Right forelimb (tissue), 1 donor: ENCODE results near the gene FAM168B.

ENCODE experiments used
- DNase-seq: peaks from one replicate; pipeline ENCODE4 v3.0.0-alpha.2; 2018

The FAM168B gene

GRCh38 chr2:131038258-131039100 lies 54.8 kb downstream of the FAM168B start:
- DNase-seq: peak; percentile 32

DNA sequence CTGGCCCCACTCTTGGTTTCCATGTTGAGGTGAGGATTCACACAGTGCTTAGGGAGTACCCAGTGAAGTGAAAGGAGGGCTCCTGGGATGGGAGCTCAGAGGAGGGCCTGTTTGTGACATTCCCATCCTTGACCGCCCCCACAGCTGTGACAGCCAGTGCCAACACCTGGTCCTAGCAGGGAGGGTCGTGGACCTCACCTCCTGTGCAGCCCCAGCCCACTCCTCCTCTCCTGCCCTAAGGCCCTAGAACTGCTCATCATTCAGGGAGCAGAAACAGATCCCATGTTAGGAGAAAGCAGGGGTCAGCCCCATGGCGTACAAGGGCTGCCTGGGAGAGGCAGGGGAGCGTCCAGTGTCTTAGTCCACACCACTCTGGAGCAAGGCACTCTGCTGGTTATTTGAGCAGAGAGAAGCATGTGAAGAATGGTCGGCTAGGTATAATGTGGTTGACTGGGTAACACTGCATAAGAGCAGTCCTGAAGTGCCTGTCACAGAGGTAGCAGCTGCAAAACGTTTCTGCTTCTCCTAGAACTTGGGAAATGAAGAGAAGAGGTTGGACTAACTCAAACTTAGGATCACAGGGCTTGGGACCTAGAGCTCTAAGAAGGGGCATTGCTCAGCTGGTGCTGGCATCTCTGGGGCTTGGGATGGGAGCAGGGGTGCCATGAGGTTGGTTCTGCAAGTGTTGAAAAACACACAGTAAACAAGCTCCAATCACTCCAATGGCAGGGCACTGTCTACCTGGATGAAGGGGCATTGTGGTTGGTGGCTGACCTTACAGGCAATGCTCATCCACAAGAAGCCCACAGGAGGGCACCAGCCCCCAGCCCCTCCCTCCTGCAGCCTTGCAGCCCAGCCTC lies 55.6 kb downstream of the FAM168B start:
- peak; percentile 34 for DNase-seq

DNA sequence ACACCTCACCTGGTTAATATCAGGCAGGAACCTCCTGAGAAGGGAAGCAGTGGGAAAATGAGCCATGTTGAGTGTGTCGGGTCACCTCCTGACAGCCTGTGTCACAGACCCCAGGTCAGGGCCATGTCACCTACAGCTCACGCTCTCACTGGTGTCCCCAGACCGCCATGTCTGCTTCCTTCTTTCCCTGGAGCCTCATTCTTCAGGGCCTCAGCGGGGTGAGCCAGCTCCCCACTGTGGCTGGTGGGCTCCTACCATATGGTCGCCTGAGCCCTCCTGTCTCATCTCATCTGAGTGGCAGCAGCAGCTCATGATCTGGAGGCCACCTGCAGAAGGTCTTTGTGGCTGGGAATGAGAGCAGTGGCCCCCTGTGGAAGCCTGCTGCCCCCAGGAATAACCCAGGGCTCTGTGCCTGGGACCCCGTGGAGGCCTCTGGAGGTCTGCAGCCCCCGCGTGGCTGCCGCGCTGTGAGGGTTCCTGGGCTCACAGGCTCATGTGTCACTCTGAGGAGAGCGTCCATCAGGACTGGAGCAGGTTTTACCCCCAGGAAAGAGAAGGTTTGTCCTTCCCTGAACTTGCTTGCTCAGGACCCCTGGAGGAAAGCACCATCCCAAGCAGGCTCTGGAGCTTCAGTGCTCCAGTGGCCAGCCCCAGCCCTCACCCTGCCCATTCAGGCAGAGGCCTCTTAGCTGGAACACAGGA lies 56.4 kb downstream of the FAM168B start:
- peak; percentile 7 for DNase-seq

DNA sequence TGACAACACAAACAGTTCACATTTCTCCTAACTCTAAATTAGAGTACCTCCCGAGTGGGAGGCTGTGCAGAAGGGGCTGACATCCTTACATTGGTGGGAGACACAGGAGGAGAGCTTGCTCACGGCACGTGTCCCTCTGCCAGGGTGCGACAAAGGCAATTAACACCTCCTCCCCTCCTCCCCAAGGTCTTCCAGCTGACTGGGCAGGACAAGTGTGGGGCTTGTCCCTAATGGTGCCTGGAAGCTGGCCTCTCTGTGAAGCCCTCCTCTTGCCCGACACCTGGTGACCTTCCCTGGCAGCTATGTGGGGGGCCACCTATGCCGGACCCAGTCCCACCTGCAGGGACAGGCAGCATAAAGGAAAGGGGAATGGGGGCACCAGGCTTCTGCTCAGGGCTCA lies 57.0 kb downstream of the FAM168B start:
- peak; percentile 25 for DNase-seq

- DNase-seq: peak; percentile 27
Measured at GRCh38 chr2:131035826-131036231, 57.4 kb downstream of the FAM168B start.

DNA sequence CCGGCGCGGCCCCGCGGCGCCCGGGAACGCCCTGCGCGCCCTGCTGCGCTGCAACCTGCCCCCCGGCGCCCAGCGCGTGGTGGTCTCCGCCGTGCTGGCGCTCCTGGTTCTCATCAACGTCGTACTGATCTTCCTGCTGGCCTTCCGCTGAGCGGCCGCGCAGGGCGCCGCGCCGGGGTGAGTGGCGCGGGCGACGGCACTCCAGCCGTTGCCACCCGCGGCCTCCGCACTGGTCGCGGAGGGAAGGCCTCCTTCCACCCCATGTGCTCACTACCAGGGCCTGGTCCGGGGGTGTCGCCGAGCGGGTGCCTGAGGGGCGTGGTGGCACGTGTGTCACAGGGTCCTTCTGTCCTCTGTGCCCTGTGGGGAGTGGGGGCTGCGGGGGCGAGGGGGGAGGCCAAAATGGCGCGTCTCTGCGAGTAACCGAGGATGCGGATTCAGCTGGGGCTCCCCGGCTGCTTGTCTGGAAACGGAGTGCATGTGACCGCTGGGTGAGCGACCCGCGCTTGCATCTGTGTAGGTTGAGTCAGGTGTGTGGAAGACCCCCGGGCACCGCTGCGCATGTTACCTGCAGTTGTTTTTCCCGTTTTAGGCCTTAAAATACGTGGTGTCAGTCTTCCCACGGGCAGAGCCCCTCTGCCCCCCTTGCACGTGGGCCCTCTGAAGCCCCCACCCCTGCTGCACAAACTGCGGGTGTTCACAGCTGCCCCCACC lies 58.0 kb downstream of the FAM168B start:
- peak; percentile 50 for DNase-seq

GRCh38 chr2:131034122-131035051 lies 58.9 kb downstream of the FAM168B start:
- peak; percentile 70 for DNase-seq

DNA sequence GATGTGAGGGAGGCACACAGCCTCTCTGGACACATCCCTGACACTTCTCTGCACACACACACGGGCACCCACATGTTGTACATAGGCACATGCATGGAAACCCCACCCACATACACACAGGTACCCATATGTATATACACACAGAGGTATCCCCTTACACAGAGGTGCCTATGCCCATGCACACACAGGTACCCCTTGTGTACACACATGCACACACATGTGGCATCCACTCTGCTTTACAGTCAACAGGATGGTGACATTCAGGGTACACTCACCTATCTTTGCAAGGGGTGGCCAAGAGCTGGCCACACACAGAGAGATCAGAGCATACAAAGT lies 59.5 kb downstream of the FAM168B start:
- no peak for DNase-seq

DNA sequence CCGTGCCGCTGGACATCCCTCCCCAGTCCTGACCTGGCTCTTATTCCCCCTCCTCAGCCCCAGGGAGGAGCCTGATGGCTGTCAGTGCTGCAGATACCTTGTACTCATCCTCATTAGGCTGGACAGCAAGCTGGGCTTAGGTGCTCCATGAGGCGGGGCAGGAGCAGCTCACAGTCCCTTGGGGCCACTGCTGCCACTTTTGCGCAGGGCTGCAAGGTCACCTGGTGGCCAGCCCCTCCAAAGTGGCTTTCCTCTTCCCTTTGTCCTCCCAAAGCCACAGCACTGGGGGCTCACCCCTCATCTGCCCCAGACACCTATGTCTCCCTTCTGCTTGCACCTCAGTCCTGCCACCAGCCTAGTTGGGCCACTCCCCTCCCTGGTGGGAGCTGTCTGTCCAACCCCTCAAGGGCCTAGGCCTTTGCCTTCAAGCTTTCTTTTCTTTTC lies 60.8 kb downstream of the FAM168B start:
- DNase-seq: peak; percentile 10

GRCh38 chr2:131031875-131032274 lies 61.4 kb downstream of the FAM168B start:
- no peak for DNase-seq

- DNase-seq: no peak
Measured at GRCh38 chr2:131031431-131031841, 61.8 kb downstream of the FAM168B start.

DNA sequence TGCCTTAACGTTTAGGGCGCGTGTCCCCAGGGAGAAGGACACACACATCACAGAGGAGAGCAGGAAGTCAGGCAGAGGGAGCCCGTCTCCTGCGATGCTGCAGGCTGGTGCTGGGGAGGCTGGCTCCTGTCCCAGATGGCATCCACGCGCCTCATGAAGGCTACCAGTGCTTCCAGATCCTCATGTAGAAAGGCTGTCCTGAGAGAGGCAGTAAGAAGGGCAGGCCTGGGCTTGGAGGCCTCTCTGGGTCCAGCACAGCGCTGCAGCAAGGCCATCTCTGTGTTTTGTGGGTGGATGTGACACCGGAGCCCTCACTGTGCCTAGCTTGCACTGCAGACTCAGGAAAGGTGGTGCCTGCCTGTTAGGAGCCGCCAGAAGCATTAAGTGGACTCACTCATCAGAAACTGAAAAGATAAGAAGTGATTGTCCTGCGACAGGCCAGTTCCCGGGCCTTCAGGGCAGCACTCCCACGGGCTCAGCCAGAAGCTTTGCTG lies 62.7 kb downstream of the FAM168B start:
- no peak for DNase-seq

- peak; percentile 26 for DNase-seq
Measured at GRCh38 chr2:131029812-131030211, 63.4 kb downstream of the FAM168B start.

DNA sequence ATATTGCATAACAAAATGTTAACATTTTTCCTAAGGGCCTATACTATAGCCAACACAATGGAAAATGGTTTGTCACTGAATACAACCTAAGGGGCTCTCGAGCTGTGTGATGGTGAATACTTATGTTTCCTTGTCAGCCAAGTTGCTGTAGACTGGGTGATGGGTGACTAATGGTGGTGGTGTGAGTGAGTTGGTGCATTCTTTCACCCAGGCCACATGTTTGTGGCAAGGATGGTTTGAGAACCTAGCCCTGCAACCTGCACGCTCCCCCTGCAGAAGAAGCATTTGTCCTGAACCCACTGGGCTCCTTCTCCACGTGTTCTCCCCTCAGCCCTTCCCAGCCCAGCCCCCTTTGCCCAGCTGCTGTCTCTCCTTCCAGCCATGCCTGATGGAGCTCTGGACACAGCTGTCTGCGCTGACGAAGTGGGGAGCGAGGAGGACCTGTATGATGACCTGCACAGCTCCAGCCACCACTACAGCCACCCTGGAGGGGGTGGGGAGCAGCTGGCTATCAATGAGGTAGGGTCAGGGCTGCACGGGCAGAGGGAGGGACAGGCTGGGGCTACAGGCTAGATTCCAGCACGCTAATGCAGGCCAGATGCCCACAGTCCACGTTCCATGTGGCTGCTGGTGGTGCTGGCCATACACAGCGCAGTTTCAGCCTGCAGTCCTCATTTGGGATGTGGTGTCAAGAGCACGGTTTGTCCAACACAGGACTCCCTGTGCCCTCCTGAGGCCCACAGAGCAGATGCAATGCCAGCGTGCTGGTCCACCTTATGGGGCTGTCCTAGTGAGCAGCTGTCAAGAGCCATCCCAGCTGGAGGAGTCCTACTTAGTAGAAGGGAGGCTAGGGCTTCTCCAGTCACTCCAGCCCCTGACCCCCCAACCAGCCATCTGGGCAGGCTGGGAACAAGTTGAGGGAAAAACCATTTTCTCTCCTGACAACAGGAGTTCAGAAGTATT lies 65.4 kb downstream of the FAM168B start:
- DNase-seq: peak; percentile 20

GRCh38 chr2:131026919-131027318 lies 66.3 kb downstream of the FAM168B start:
- DNase-seq: no peak

DNA sequence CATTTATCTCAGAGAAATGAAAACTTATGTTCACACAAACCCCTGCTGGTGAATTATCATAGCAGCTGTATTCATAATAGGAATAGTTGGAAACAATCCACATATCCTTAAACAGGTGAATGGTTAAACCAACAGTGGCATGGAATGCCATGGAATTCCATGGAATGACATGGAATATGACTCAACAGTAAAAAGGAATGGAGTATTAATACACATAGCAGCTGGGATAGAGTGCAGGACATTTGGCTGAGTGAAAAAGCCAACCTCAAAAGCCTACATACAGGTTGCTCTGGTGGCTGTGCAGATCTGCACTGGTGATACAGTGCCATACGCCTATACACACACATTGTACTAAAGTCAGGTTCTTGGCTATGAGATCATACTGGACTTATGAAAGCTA lies 69.5 kb downstream of the FAM168B start:
- no peak for DNase-seq

GRCh38 chr2:131022731-131023130 lies 70.5 kb downstream of the FAM168B start:
- no peak for DNase-seq

- DNase-seq: no peak
Measured at GRCh38 chr2:131016826-131017741, 76.2 kb downstream of the FAM168B start.

GRCh38 chr2:131015764-131016163 lies 77.5 kb downstream of the FAM168B start:
- no peak for DNase-seq
